IPS DF 6.9 (cell line): ENCODE data around the gene MICAL2.

Experiments
- DNase-seq: peaks from one replicate; pipeline ENCODE4 v3.0.0-alpha.2; 2013; ENCODE audit warnings: low read depth, low spot score
- H3K27ac ChIP-seq: one replicate; pipeline ENCODE4 v1.5.1; 2013; ENCODE audit warnings: low read length, control low read depth
- H3K27me3 ChIP-seq: 2 replicates; pipeline ENCODE4 v1.6.1; 2013; ENCODE audit warnings: mild to moderate bottlenecking, low read length; ENCODE audit not compliant: control insufficient read depth, insufficient read depth
- H3K36me3 ChIP-seq: 2 replicates; pipeline ENCODE4 v1.6.1; 2013; ENCODE audit warnings: low read length; ENCODE audit not compliant: control insufficient read depth, insufficient read depth
- H3K4me1 ChIP-seq: 2 replicates; pipeline ENCODE4 v1.6.1; 2013; ENCODE audit warnings: low read length; ENCODE audit not compliant: control insufficient read depth, insufficient read depth
- H3K4me3 ChIP-seq: 2 replicates; pipeline ENCODE4 v1.5.1; 2013; ENCODE audit warnings: mild to moderate bottlenecking, low read length
- H3K9me3 ChIP-seq: 2 replicates; pipeline ENCODE4 v1.6.1; 2013; ENCODE audit warnings: low read length, inconsistent platforms; ENCODE audit not compliant: control insufficient read depth, insufficient read depth
- WGBS: extraction: QIAGEN DNeasy Blood & Tissue Kit; methylation state at CpG from one replicate; pipeline ENCODE4 v1.1.7; 2013; ENCODE audit warnings: mixed read lengths, missing lambda C conversion rate; ENCODE audit not compliant: insufficient read length, insufficient coverage; 5-methylcytosine and 5-hydroxymethylcytosine counted together

Gene MICAL2, protein sequence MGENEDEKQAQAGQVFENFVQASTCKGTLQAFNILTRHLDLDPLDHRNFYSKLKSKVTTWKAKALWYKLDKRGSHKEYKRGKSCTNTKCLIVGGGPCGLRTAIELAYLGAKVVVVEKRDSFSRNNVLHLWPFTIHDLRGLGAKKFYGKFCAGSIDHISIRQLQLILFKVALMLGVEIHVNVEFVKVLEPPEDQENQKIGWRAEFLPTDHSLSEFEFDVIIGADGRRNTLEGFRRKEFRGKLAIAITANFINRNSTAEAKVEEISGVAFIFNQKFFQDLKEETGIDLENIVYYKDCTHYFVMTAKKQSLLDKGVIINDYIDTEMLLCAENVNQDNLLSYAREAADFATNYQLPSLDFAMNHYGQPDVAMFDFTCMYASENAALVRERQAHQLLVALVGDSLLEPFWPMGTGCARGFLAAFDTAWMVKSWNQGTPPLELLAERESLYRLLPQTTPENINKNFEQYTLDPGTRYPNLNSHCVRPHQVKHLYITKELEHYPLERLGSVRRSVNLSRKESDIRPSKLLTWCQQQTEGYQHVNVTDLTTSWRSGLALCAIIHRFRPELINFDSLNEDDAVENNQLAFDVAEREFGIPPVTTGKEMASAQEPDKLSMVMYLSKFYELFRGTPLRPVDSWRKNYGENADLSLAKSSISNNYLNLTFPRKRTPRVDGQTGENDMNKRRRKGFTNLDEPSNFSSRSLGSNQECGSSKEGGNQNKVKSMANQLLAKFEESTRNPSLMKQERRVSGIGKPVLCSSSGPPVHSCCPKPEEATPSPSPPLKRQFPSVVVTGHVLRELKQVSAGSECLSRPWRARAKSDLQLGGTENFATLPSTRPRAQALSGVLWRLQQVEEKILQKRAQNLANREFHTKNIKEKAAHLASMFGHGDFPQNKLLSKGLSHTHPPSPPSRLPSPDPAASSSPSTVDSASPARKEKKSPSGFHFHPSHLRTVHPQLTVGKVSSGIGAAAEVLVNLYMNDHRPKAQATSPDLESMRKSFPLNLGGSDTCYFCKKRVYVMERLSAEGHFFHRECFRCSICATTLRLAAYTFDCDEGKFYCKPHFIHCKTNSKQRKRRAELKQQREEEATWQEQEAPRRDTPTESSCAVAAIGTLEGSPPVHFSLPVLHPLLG

DNA sequence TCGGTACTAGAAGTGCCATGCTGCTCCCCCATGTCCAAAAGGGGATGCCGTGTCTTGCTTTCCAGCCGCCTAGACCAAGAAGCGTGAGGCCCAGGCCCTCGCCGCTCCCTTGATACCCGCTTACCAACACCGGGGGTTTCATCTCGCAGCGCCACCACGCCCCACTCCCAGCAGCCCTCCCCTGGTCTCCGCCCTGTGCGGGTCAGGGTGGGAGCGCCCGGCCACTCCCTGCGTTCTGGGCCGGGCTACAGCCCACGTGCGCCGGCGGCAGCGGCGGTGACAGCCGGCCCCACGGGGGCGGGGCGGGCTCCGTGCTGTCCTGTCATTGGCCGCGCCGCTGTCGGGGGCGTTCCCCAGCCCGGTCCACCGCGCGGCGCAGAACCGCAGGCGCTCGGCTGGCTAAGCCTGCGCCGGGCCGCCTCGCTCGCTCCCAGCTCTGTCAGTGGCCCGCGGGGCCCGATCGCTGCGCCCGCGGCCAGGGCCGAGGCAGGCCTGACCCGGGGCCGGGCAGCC is at the start of gene MICAL2:
Gene MICAL2, plus strand, starts transcription at position 390 of the 513 bp plus-strand sequence. CDS start 51,566 bp downstream, outside the sequence.
- H3K27me3 ChIP-seq, result peaks cover 7% of the 10 kb centered on the region; the same call in 1 of the 2 replicates
- no CpG with 5 or more reads among the region's 56 CpGs for WGBS
- peak within 1 kb of the TSS; percentile 60 for H3K4me3 ChIP-seq
- no peak within 1 kb of the TSS for H3K27ac ChIP-seq
- H3K4me1 ChIP-seq, result peaks cover 2% of the 10 kb centered on the region; the same call in 1 of the 2 replicates
- no peak for DNase-seq
- no peaks in the 10 kb centered on the region for H3K9me3 ChIP-seq
- H3K36me3 ChIP-seq, result no peaks in the 10 kb centered on the region

DNA sequence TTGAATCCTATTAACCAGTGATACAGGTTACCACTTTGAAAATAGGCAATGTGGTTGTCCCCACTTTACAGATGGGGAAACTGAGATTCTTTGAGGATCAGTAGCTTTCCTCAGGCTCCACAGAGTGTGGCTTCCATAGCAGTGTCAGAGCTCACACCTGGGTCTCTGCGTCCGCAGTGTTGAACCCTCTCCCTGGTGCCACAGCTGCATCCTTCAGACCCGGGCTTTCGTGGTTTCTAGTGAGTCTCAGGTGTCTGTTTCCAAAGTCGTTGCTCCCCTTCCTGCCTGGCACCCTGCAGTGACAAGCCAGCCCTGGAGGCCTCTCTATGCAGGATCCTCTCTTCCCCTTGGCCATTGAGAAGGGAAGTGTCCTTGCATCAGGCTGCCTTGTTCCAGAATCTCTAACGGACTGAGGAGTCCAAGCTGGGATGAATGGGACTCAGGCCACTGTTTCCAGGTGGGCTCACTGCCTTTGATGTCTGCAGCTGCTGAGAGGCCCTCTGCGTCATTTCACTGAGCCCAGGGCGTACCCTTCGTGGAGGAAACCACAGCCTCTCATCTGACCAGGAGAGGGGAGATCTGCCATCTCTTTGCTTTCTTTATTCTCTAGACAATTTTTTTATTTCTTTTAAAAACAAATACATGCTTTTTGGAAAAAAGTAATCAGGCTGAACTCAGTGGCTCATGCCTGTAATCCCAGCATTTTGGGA is 48.4 kb upstream of the MICAL2 start:
- H3K4me1 ChIP-seq, result 0 out of 2 replicates have a peak, but pooled peaks cover 3% of the 10 kb centered on the region
- no CpG with 5 or more reads among the region's 9 CpGs for WGBS
- DNase-seq, result no peak
- no peak overlapping the region for H3K27ac ChIP-seq
- H3K4me3 ChIP-seq, result no peak overlapping the region
- no peaks in the 10 kb centered on the region for H3K9me3 ChIP-seq
- no peaks in the 10 kb centered on the region for H3K36me3 ChIP-seq
- H3K27me3 ChIP-seq, result no peaks in the 10 kb centered on the region

DNA sequence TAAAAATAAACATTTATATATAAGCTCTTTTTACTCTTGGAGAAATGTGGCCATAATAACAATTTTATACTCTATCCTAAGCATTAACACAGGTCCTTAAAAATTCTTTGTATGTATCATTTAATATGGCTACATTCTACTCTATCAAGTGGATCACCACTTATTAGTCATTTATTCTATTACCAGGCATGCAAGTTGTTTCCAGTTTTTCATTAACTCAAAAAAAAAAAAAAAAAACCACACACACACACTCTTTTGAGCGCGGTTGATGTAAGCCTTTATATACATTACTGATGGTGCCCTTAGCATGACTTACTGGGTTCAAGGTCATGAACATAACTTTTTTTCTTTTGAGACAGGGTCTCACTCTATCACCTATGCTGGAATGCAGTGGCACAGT is 47.1 kb upstream of the MICAL2 start:
- 0 out of 2 replicates have a peak, but pooled peaks cover 3% of the 10 kb centered on the region for H3K4me1 ChIP-seq
- no peak for DNase-seq
- WGBS, result no CpG with 5 or more reads among the region's 2 CpGs
- H3K27me3 ChIP-seq, result no peaks in the 10 kb centered on the region
- H3K9me3 ChIP-seq, result no peaks in the 10 kb centered on the region
- H3K4me3 ChIP-seq, result no peak overlapping the region
- H3K36me3 ChIP-seq, result no peaks in the 10 kb centered on the region
- H3K27ac ChIP-seq, result no peak overlapping the region

DNA sequence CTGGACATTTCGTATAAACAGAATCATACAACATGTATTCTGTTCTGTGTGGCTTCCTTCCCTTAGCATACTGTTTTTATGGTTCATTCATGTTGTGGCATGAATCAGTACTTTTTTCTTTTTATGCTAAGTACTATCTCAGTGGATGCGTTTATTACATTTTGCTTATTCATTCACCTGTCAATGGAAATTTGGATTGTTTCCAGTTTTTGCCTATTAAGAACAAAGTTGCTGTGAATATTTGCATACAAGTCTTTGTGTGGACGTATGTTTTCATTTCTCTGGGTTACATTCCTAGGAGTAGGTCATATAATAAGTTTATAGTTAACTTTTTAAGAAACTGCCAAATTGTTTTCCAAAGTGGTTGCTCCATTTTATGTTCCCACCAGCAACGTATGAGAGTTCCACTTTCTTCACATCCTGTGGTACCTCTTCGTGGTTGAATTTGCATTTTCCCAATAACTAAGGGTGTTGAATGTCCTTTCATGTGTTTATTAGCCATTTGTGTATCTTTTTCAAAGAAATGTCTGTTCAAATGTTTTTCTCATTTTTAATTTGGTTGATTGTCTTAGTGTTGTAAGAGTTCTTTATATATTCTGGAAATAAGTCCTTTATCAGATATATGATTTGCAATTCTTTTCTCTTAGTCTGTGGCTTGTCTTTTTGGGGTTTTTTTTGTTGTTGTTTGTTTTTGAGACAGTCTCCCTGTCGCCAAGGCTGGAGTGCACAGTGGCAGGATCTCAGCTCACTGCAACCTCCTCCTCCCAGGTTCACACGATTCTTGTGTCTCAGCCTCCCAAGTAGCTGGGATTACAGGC is 46.0 kb upstream of the MICAL2 start:
- H3K27ac ChIP-seq, result no peak overlapping the region
- H3K4me1 ChIP-seq, result 0 out of 2 replicates have a peak, but pooled peaks cover 3% of the 10 kb centered on the region
- no peaks in the 10 kb centered on the region for H3K9me3 ChIP-seq
- no peaks in the 10 kb centered on the region for H3K27me3 ChIP-seq
- H3K36me3 ChIP-seq, result no peaks in the 10 kb centered on the region
- no CpG with 5 or more reads among the region's 7 CpGs for WGBS
- DNase-seq, result no peak
- no peak overlapping the region for H3K4me3 ChIP-seq

DNA sequence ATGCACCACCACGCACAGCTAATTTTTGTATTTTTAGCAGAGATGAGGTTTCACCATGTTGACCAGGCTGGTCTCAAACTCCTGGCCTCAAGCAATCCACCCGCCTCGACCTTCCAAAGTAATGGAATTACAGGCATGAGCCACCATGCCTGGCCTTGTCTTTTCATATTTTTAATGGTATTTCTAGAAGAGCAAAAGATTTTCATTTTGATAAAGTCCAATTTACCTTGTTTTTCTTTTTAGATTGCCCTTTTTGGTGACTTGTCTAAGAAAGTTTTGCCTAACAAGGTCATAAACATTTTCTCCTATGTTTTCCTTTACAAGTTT is 45.5 kb upstream of the MICAL2 start:
- DNase-seq, result no peak
- H3K4me1 ChIP-seq, result 0 out of 2 replicates have a peak, but pooled peaks cover 3% of the 10 kb centered on the region
- no peaks in the 10 kb centered on the region for H3K36me3 ChIP-seq
- no peaks in the 10 kb centered on the region for H3K9me3 ChIP-seq
- H3K27me3 ChIP-seq, result no peaks in the 10 kb centered on the region
- H3K27ac ChIP-seq, result no peak overlapping the region
- no CpG with 5 or more reads among the region's 3 CpGs for WGBS
- no peak overlapping the region for H3K4me3 ChIP-seq

DNA sequence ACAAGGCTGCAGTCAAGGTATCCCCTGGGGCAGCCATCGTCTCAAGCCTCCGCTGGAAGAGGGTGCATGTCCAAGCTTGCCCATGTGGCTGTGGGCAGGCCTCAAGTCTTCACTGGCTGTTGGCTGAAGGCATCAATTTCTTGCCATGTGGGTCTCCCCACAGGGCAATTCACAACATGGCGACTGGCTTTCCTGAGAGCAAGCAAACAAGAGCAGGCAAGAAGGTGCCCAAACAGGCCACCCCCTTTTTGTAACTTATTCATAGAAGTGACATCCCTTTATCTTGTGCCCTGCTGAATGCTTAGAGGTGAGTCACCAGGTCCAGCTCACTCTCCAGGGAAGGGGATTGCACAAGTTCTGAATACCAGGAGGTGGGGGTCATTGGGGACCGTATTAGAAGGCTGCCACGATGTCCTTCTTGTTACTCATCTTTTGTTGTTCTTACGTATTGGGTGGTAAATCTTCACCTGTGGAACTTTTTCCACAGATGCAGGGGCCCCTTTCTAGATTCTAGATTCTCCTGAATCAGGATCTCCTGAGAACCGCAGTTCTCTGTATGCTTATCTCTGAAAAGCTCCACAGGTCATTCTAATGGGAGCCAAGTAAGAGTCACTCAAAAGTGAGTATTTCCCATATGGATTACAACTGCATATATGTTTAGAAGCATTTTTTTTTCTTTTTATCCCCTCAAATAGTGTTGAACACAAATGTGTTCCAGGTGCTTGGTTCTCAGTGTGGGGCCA is 44.2 kb upstream of the MICAL2 start:
- 0 out of 2 replicates have a peak, but pooled peaks cover 3% of the 10 kb centered on the region for H3K4me1 ChIP-seq
- no CpG with 5 or more reads among the region's 7 CpGs for WGBS
- no peak overlapping the region for H3K4me3 ChIP-seq
- no peak for DNase-seq
- no peaks in the 10 kb centered on the region for H3K27me3 ChIP-seq
- H3K36me3 ChIP-seq, result no peaks in the 10 kb centered on the region
- no peaks in the 10 kb centered on the region for H3K9me3 ChIP-seq
- H3K27ac ChIP-seq, result no peak overlapping the region

DNA sequence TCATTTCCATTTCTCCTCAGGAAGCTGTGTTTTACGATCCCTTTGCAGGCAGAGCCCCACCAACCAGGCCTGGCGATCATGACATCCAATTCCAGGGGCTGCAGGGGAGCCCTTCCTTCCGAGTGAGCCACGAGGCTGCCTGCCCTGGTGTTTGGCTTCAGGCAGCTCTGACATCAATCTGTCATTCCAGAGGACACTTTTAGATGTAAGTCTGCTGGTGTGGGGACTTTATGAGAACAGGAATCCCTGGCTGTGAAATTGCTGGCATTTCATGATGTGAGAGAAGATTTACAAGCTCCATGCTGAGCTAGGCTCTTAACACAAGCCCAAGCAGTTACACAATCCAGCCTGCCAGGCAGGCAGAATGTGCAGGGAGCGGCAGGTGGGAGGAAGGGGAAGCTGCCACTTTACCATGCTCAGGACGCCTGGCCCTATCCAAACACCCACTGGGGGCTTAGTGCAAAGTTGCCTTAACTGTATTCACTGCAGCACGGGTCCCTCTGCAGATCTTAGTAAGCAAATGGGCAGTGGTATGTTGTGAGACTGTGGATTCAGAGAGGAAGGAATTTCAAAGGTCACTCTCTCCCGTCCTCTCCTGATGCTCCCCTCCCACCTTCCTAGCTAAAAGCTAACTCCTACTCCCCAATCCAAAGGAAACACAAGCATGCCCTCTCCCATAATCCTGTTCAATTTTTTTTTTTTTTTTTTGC is 43.4 kb upstream of the MICAL2 start:
- Histone ChIP-seq H3K27ac (no peak overlapping the region), H3K9me3 (no peaks in the 10 kb centered on the region), H3K27me3 (no peaks in the 10 kb centered on the region), H3K4me3 (no peak overlapping the region), H3K36me3 (no peaks in the 10 kb centered on the region), H3K4me1 (0 out of 2 replicates have a peak, but pooled peaks cover 3% of the 10 kb centered on the region)
- WGBS, result no CpG with 5 or more reads among the region's 8 CpGs
- DNase-seq, result no peak

DNA sequence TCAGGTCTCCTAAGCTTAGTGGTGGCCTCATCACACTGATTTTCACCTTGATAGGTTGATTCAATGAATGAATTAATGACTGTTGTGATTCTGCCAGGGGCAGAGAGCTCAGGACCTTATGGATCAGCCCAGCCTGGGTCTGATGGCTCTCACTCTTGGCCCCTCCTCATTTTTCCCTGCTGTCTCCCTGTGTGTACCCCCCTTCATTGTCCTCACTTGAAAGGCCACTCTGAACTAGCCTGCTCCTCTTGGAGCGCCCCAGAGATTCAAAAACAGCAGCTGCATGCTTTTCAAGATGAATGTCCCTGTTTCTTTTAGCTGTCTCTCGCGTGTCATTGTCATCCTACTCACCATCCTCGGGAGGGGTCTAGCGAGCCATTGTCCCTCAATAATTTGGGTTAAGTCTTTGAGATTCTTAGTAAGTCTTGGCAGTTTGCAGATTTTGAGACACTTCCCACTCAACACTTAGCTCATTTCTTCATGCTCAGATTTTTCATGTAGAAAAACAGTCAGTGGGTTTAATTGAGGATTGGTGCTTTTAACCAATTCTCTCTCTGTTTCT is 42.5 kb upstream of the MICAL2 start:
- 0 out of 2 replicates have a peak, but pooled peaks cover 1% of the 10 kb centered on the region for H3K4me1 ChIP-seq
- no peaks in the 10 kb centered on the region for H3K27me3 ChIP-seq
- no peak overlapping the region for H3K27ac ChIP-seq
- WGBS, result no CpG with 5 or more reads among the region's 5 CpGs
- no peaks in the 10 kb centered on the region for H3K9me3 ChIP-seq
- no peak for DNase-seq
- H3K4me3 ChIP-seq, result no peak overlapping the region
- no peaks in the 10 kb centered on the region for H3K36me3 ChIP-seq
